ENCODE results near the gene AK8. TPM values are rescaled to one million over a fixed set of nuclear protein-coding genes. Genes with fewer than 3 reads are reported as not detected.

The AK8 gene
- total RNA-seq, 2 experiments from 2014 or later, result 0.10 to 0.36 TPM

- H3K27me3 Mint-ChIP-seq, result no peaks in the 10 kb centered on the region
- H3K27ac Mint-ChIP-seq, result no peak overlapping the region
- H3K4me1 Mint-ChIP-seq, result peaks cover 7% of the 10 kb centered on the region
- H3K9me3 Mint-ChIP-seq, result no peaks in the 10 kb centered on the region
- DNase-seq, result no peak
- no peak overlapping the region for H3K4me3 Mint-ChIP-seq
- peaks cover 4% of the 10 kb centered on the region for H3K36me3 Mint-ChIP-seq
Observed at GRCh38 chr9:132896906-132897305, 18.8 kb upstream of the AK8 start.

- Mint-ChIP-seq H3K27ac (no peak overlapping the region), H3K36me3 (peaks cover 2% of the 10 kb centered on the region), H3K4me1 (peaks cover 3% of the 10 kb centered on the region), H3K9me3 (no peaks in the 10 kb centered on the region), H3K4me3 (no peak overlapping the region), H3K27me3 (no peaks in the 10 kb centered on the region)
- DNase-seq, result no peak
Observed at GRCh38 chr9:132896264-132896663, 18.2 kb upstream of the AK8 start.

- Mint-ChIP-seq H3K4me3 (no peak overlapping the region), H3K4me1 (no peaks in the 10 kb centered on the region), H3K27ac (no peak overlapping the region)
Observed at GRCh38 chr9:132894862-132895835, 17.1 kb upstream of the AK8 start.

GRCh38 chr9:132894346-132894745 lies 16.3 kb upstream of the AK8 start:
- no peak overlapping the region for H3K27ac Mint-ChIP-seq
- H3K9me3 Mint-ChIP-seq, result no peaks in the 10 kb centered on the region
- H3K4me1 Mint-ChIP-seq, result no peaks in the 10 kb centered on the region
- H3K27me3 Mint-ChIP-seq, result no peaks in the 10 kb centered on the region
- DNase-seq, result no peak
- H3K4me3 Mint-ChIP-seq, result no peak overlapping the region
- H3K36me3 Mint-ChIP-seq, result peaks cover 2% of the 10 kb centered on the region

More at GRCh38 chr9:132894862-132895835, 17.1 kb upstream of the AK8 start:
- Mint-ChIP-seq H3K9me3 (no peaks in the 10 kb centered on the region), H3K27me3 (no peaks in the 10 kb centered on the region), H3K36me3 (peaks cover 2% of the 10 kb centered on the region)
- no peak for DNase-seq

- H3K4me1 Mint-ChIP-seq, result no peaks in the 10 kb centered on the region
- no peaks in the 10 kb centered on the region for H3K9me3 Mint-ChIP-seq
- DNase-seq, result no peak
- H3K27ac Mint-ChIP-seq, result no peak overlapping the region
- no peaks in the 10 kb centered on the region for H3K27me3 Mint-ChIP-seq
- H3K36me3 Mint-ChIP-seq, result peaks cover 2% of the 10 kb centered on the region
- H3K4me3 Mint-ChIP-seq, result no peak overlapping the region
Observed at GRCh38 chr9:132892400-132892799, 14.3 kb upstream of the AK8 start.

- H3K4me1 Mint-ChIP-seq, result no peaks in the 10 kb centered on the region
- no peak overlapping the region for H3K4me3 Mint-ChIP-seq
- H3K9me3 Mint-ChIP-seq, result no peaks in the 10 kb centered on the region
- no peak overlapping the region for H3K27ac Mint-ChIP-seq
- H3K27me3 Mint-ChIP-seq, result no peaks in the 10 kb centered on the region
- DNase-seq, result no peak
- no peaks in the 10 kb centered on the region for H3K36me3 Mint-ChIP-seq
Observed at GRCh38 chr9:132888151-132888550, 10.1 kb upstream of the AK8 start.

GRCh38 chr9:132887181-132888120 lies 9.4 kb upstream of the AK8 start:
- H3K27ac Mint-ChIP-seq, result no peak overlapping the region
- no peaks in the 10 kb centered on the region for H3K27me3 Mint-ChIP-seq
- no peaks in the 10 kb centered on the region for H3K9me3 Mint-ChIP-seq
- no peaks in the 10 kb centered on the region for H3K36me3 Mint-ChIP-seq
- no peak overlapping the region for H3K4me3 Mint-ChIP-seq
- no peak for DNase-seq
- H3K4me1 Mint-ChIP-seq, result peaks cover 5% of the 10 kb centered on the region

GRCh38 chr9:132886334-132886725 lies 8.2 kb upstream of the AK8 start:
- no peak for DNase-seq
- Mint-ChIP-seq H3K4me1 (peaks cover 5% of the 10 kb centered on the region), H3K36me3 (no peaks in the 10 kb centered on the region), H3K4me3 (no peak overlapping the region), H3K27ac (no peak overlapping the region), H3K9me3 (no peaks in the 10 kb centered on the region), H3K27me3 (no peaks in the 10 kb centered on the region)

- Mint-ChIP-seq H3K4me3 (no peak overlapping the region), H3K9me3 (no peaks in the 10 kb centered on the region), H3K27me3 (no peaks in the 10 kb centered on the region), H3K36me3 (no peaks in the 10 kb centered on the region), H3K4me1 (peaks cover 5% of the 10 kb centered on the region), H3K27ac (no peak overlapping the region)
- DNase-seq, result no peak
Observed at GRCh38 chr9:132885720-132886333, 7.7 kb upstream of the AK8 start.

GRCh38 chr9:132883349-132884294 lies 5.5 kb upstream of the AK8 start:
- Mint-ChIP-seq H3K27ac (no peak overlapping the region), H3K9me3 (no peaks in the 10 kb centered on the region), H3K4me1 (peaks cover 9% of the 10 kb centered on the region)

GRCh38 chr9:132882616-132883015 lies 4.5 kb upstream of the AK8 start:
- Mint-ChIP-seq H3K36me3 (no peaks in the 10 kb centered on the region), H3K27me3 (no peaks in the 10 kb centered on the region), H3K27ac (no peak overlapping the region), H3K9me3 (no peaks in the 10 kb centered on the region), H3K4me1 (peaks cover 9% of the 10 kb centered on the region), H3K4me3 (no peak overlapping the region)
- no peak for DNase-seq

More at GRCh38 chr9:132883349-132884294, 5.5 kb upstream of the AK8 start:
- H3K4me3 Mint-ChIP-seq, result no peak overlapping the region
- no peaks in the 10 kb centered on the region for H3K36me3 Mint-ChIP-seq
- DNase-seq, result no peak
- H3K27me3 Mint-ChIP-seq, result no peaks in the 10 kb centered on the region

GRCh38 chr9:132881826-132882225 lies 3.7 kb upstream of the AK8 start:
- Mint-ChIP-seq H3K27ac (no peak overlapping the region), H3K4me3 (no peak overlapping the region), H3K9me3 (no peaks in the 10 kb centered on the region), H3K27me3 (no peaks in the 10 kb centered on the region), H3K4me1 (peaks cover 9% of the 10 kb centered on the region), H3K36me3 (no peaks in the 10 kb centered on the region)
- DNase-seq, result no peak

GRCh38 chr9:132880324-132880661 lies 2.2 kb upstream of the AK8 start:
- DNase-seq, result no peak
- Mint-ChIP-seq H3K27ac (no peak overlapping the region), H3K4me3 (no peak overlapping the region), H3K9me3 (no peaks in the 10 kb centered on the region), H3K27me3 (no peaks in the 10 kb centered on the region), H3K36me3 (no peaks in the 10 kb centered on the region), H3K4me1 (peaks cover 9% of the 10 kb centered on the region)
